GM12801 (cell line): ENCODE measurements around the gene SLC35G6.

Source experiments
- CTCF ChIP-seq: IDR thresholded peaks from one replicate; pipeline ENCODE4 v1.5.1; 2011; ENCODE audit warnings: control low read depth; ENCODE audit not compliant: insufficient read length; ENCODE audit errors: extremely low read depth

Gene SLC35G6

GRCh38 chr17:7508846-7509245 lies 27.6 kb downstream of the SLC35G6 start:
- TF ChIP-seq CTCF, result no peak

GRCh38 chr17:7509937-7510336 lies 28.7 kb downstream of the SLC35G6 start:
- no peak for TF ChIP-seq CTCF

- no peak for TF ChIP-seq CTCF
These were observed 29.9 kb downstream of the SLC35G6 start for GRCh38 chr17:7511108-7511507.

GRCh38 chr17:7512105-7512504 lies 30.9 kb downstream of the SLC35G6 start:
- no peak for TF ChIP-seq CTCF

DNA sequence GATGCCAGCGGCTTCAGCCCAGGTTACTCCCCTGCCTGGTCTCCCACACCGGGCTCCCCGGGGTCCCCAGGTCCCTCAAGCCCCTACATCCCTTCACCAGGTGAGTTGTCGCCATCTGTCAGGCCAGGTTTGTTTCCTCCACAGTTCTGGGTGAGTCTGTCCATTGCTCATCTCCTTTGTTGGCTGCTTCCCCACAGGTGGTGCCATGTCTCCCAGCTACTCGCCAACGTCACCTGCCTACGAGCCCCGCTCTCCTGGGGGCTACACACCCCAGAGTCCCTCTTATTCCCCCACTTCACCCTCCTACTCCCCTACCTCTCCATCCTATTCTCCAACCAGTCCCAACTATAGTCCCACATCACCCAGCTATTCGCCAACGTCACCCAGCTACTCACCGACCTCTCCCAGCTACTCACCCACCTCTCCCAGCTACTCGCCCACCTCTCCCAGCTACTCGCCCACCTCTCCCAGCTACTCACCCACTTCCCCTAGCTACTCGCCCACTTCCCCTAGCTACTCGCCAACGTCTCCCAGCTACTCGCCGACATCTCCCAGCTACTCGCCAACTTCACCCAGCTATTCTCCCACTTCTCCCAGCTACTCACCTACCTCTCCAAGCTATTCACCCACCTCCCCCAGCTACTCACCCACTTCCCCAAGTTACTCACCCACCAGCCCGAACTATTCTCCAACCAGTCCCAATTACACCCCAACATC lies 31.7 kb downstream of the SLC35G6 start:
- TF ChIP-seq CTCF, result no peak

GRCh38 chr17:7513850-7514419 lies 32.7 kb downstream of the SLC35G6 start:
- no peak for TF ChIP-seq CTCF

- TF ChIP-seq CTCF, result no peak
These were observed 34.8 kb downstream of the SLC35G6 start for GRCh38 chr17:7515911-7516610.
